Measurements from ENCODE around the gene OPHN1.

OPHN1 gene

DNA sequence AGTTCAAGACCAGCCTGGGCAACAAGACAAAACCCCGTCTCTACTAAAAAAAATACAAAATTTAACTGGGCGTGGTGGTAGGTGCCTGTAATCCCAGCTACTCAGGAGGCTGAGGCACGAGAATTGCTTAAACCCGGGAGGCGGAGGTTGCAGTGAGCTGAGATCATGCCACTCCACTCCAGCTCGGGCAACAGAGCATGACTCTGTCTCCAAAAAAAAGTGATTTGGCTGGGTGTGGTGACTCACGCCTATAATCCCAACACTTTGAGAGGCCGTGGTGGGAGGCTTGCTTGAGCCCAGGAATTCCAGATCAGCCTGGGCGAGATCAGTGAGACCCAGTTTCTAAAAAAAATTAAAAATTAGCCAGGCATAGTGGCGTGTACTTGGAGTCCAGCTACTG lies 4.1 kb downstream of the OPHN1 start:
- Histone ChIP-seq H3K27ac (ENCODE audit: insufficient read depth, low read depth, low read length, poor library complexity, severe bottlenecking) (no peak overlapping the region), H3K4me1 (ENCODE audit: control insufficient read depth, insufficient read depth, low read length) (no peaks in the 10 kb centered on the region), H3K36me3 (ENCODE audit: control insufficient read depth, insufficient read depth, low read length) (no peaks in the 10 kb centered on the region), H3K27me3 (ENCODE audit: control insufficient read depth, insufficient read depth, low read length, poor library complexity, severe bottlenecking) (no peaks in the 10 kb centered on the region), H3K9me3 (ENCODE audit: control insufficient read depth, low read length) (no peaks in the 10 kb centered on the region), H3K4me3 (ENCODE audit: insufficient read depth, low read depth, low read length) (no peak overlapping the region)
- whole genome bisulfite sequencing, 2 experiments, result 91 to 93% methylated on average over 10 of the region's 10 CpGs

DNA sequence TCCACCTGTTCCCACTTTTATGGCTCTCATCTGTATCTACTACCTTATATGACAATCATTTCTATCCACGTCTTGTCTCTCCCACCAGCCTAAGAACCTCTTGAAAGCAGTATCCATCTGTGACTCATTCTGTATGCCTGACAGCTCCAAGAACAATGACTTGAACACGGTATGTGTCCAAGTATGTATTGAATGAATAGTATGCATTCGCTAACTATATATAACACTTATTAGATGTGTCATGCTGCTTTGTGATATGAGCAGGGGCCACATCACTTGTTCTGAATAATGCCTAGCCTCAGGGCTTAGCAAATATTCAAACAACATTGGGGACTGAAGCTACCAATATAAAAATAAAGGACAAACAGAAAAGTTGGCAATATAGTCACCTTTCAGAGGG lies 4.9 kb downstream of the OPHN1 start:
- no peak overlapping the region for H3K4me3 ChIP-seq (ENCODE audit: insufficient read depth, low read depth, low read length)
- H3K27me3 ChIP-seq (ENCODE audit: control insufficient read depth, insufficient read depth, low read length, poor library complexity, severe bottlenecking), result no peaks in the 10 kb centered on the region
- no peaks in the 10 kb centered on the region for H3K9me3 ChIP-seq (ENCODE audit: control insufficient read depth, low read length)
- no peak overlapping the region for H3K27ac ChIP-seq (ENCODE audit: insufficient read depth, low read depth, low read length, poor library complexity, severe bottlenecking)
- H3K4me1 ChIP-seq (ENCODE audit: control insufficient read depth, insufficient read depth, low read length), result no peaks in the 10 kb centered on the region
- WGBS, 2 experiments, result 81 to 91% methylated on average over 1 of the region's 3 CpGs
- H3K36me3 ChIP-seq (ENCODE audit: control insufficient read depth, insufficient read depth, low read length), result no peaks in the 10 kb centered on the region

DNA sequence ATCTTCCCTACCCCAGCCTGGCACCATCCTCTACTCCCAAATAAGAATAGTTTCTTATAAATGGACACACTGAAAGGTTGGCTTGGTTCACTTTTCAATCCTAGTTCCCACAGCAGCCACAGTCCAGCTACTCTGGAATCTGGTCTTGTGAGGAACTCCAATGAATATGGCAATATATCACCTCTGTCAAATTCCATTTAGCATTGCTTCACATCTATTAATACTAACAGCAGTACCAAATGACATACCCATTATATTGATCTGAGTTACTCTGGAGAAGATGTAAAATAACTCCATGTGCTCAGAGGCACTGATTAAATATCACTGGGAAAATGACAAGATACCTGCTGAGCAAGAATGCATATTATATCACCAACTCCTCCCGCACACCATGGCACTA lies 8.6 kb downstream of the OPHN1 start:
- Histone ChIP-seq H3K27me3 (ENCODE audit: control insufficient read depth, insufficient read depth, low read length, poor library complexity, severe bottlenecking) (no peaks in the 10 kb centered on the region), H3K4me1 (ENCODE audit: control insufficient read depth, insufficient read depth, low read length) (no peaks in the 10 kb centered on the region), H3K27ac (ENCODE audit: insufficient read depth, low read depth, low read length, poor library complexity, severe bottlenecking) (no peak overlapping the region), H3K9me3 (ENCODE audit: control insufficient read depth, low read length) (no peaks in the 10 kb centered on the region), H3K4me3 (ENCODE audit: insufficient read depth, low read depth, low read length) (no peak overlapping the region), H3K36me3 (ENCODE audit: control insufficient read depth, insufficient read depth, low read length) (no peaks in the 10 kb centered on the region)
- 90 to 100% methylated on average over 1 of the region's 1 CpG for WGBS, 2 experiments

DNA sequence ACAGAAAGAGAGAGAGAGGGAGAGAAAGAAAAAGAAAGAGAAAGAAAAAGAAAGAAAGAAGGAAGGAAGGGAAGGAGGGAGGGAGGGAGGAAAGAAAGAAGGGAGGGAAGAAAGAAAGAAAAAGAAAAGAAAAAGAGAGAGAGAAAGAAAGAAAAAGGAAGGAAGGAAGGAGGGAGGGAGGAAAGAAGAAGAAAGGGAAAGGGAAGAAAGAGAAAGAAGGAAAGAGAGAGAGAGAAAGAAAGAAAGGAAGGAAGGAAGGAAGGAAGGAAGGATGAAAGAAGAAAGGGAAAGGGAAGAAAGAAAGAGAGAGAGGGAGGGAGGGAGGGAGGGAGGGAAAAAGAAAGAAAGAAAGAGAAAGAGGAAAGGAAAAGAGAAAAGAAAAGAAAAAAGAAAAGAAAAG lies 10.8 kb downstream of the OPHN1 start:
- Histone ChIP-seq H3K27me3 (ENCODE audit: control insufficient read depth, insufficient read depth, low read length, poor library complexity, severe bottlenecking) (no peaks in the 10 kb centered on the region), H3K27ac (ENCODE audit: insufficient read depth, low read depth, low read length, poor library complexity, severe bottlenecking) (no peak overlapping the region), H3K4me1 (ENCODE audit: control insufficient read depth, insufficient read depth, low read length) (no peaks in the 10 kb centered on the region), H3K4me3 (ENCODE audit: insufficient read depth, low read depth, low read length) (no peak overlapping the region), H3K9me3 (ENCODE audit: control insufficient read depth, low read length) (no peaks in the 10 kb centered on the region), H3K36me3 (ENCODE audit: control insufficient read depth, insufficient read depth, low read length) (no peaks in the 10 kb centered on the region)

DNA sequence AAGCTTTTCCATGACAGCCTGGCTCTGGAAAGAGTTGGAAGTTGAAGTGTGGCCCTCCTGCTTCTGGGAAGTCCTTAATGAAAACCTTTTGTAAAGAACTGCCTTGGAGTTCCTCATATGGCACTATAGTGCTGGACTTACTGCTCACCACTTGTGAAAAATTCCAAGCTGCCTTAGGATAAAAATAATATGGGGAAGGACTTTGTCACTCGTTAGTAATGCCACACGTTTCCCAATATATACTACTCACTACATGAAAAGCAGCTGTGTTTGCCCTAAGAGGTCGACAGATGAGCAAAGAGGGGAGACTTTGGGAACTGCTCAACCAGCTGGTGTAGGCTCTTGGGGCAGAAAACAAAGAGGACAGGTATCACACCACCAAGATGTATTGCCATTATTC lies 11.7 kb downstream of the OPHN1 start:
- WGBS, 2 experiments, result 71% methylated on average over 1 of the region's 3 CpGs; no CpG with 5 or more reads in 1 of the 2 experiments
- no peaks in the 10 kb centered on the region for H3K9me3 ChIP-seq (ENCODE audit: control insufficient read depth, low read length)
- no peaks in the 10 kb centered on the region for H3K27me3 ChIP-seq (ENCODE audit: control insufficient read depth, insufficient read depth, low read length, poor library complexity, severe bottlenecking)
- H3K36me3 ChIP-seq (ENCODE audit: control insufficient read depth, insufficient read depth, low read length), result no peaks in the 10 kb centered on the region
- no peaks in the 10 kb centered on the region for H3K4me1 ChIP-seq (ENCODE audit: control insufficient read depth, insufficient read depth, low read length)
- no peak overlapping the region for H3K27ac ChIP-seq (ENCODE audit: insufficient read depth, low read depth, low read length, poor library complexity, severe bottlenecking)
- no peak overlapping the region for H3K4me3 ChIP-seq (ENCODE audit: insufficient read depth, low read depth, low read length)

DNA sequence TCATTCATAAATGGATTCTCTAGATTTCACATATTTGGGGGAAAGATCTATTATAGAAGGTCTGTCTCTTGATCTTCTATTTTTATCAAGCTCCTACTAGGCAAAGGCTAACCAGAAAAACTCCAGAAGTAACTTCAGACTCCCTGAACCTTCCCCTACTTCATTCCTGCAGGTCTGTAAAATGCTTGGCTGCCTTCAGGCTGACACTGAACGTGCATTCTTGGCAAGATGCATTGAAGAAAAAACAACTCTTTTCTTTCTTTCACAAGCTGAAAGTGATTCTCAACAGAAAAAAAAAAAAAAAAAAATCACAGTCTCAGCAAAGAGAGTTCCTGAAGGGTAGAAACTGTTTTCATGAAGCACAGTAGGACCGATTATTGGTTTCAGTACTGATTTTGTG lies 12.7 kb downstream of the OPHN1 start:
- H3K36me3 ChIP-seq (ENCODE audit: control insufficient read depth, insufficient read depth, low read length), result no peaks in the 10 kb centered on the region
- H3K4me3 ChIP-seq (ENCODE audit: insufficient read depth, low read depth, low read length), result no peak overlapping the region
- H3K27ac ChIP-seq (ENCODE audit: insufficient read depth, low read depth, low read length, poor library complexity, severe bottlenecking), result no peak overlapping the region
- no peaks in the 10 kb centered on the region for H3K27me3 ChIP-seq (ENCODE audit: control insufficient read depth, insufficient read depth, low read length, poor library complexity, severe bottlenecking)
- WGBS, 2 experiments, result 85 to 95% methylated on average over 2 of the region's 2 CpGs
- no peaks in the 10 kb centered on the region for H3K4me1 ChIP-seq (ENCODE audit: control insufficient read depth, insufficient read depth, low read length)
- H3K9me3 ChIP-seq (ENCODE audit: control insufficient read depth, low read length), result no peaks in the 10 kb centered on the region

DNA sequence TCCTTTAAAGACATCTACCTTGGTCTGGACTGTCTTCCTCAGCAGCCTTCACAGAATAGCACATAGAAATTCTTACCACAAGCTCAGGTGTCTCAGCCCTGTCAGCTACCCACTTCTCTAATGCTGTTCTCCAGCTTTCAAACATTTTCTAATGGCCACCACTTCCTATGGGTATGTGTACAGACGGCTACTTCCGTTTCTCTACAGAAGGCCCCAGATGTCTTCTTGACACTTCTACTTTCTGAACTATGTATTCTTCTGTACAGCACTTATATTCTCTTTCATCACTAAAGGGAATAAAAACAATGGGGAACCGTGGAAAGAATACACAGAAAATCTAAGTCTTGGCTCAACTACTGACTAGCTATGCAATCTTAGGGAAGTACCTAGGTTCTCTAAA lies 13.3 kb downstream of the OPHN1 start:
- Histone ChIP-seq H3K4me1 (ENCODE audit: control insufficient read depth, insufficient read depth, low read length) (no peaks in the 10 kb centered on the region), H3K4me3 (ENCODE audit: insufficient read depth, low read depth, low read length) (no peak overlapping the region), H3K36me3 (ENCODE audit: control insufficient read depth, insufficient read depth, low read length) (no peaks in the 10 kb centered on the region), H3K27ac (ENCODE audit: insufficient read depth, low read depth, low read length, poor library complexity, severe bottlenecking) (no peak overlapping the region), H3K9me3 (ENCODE audit: control insufficient read depth, low read length) (no peaks in the 10 kb centered on the region), H3K27me3 (ENCODE audit: control insufficient read depth, insufficient read depth, low read length, poor library complexity, severe bottlenecking) (no peaks in the 10 kb centered on the region)
- WGBS, 2 experiments, result 50 to 67% methylated on average over 2 to 3 of the region's 3 CpGs

DNA sequence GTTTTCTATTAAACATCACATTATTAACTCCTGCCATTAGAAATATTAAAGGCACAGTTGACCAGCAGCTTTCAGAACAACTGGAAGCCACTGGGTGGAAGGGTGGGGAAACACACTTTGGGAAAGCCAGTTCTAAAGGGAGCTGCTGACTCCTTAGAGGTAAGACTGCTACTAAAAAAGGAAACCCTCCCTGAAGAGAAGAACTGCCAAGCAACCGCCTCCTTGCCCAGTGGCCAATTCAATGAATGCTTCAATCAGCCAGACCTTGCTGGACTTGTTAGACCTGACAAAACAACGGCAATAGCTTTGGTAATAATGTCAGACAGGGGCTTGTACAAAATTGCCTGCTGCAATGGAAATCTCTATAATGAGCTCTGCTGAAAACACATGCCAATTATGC lies 15.6 kb downstream of the OPHN1 start:
- Histone ChIP-seq H3K4me3 (ENCODE audit: insufficient read depth, low read depth, low read length) (no peak overlapping the region), H3K4me1 (ENCODE audit: control insufficient read depth, insufficient read depth, low read length) (no peaks in the 10 kb centered on the region), H3K27ac (ENCODE audit: insufficient read depth, low read depth, low read length, poor library complexity, severe bottlenecking) (no peak overlapping the region), H3K36me3 (ENCODE audit: control insufficient read depth, insufficient read depth, low read length) (no peaks in the 10 kb centered on the region), H3K27me3 (ENCODE audit: control insufficient read depth, insufficient read depth, low read length, poor library complexity, severe bottlenecking) (no peaks in the 10 kb centered on the region), H3K9me3 (ENCODE audit: control insufficient read depth, low read length) (no peaks in the 10 kb centered on the region)
- WGBS, 2 experiments, result 93 to 94% methylated on average over 2 of the region's 2 CpGs

DNA sequence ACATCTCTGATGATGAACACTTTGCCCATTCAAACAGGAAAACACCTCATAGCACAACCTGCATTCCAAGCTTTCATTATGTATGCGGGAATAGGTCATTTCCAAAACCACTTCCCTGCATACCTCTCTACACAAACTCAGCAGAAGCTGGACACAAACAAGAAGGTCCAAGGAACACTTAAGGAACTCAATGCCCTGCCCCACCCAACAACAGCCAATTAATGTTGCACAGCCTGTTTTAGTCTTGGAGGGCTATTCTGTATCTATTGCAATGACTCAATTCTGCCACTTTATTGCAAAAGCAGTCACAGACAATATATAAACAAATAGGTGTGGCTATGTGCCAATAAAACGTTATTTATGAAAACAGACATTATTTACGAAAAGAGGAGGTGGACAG lies 16.7 kb downstream of the OPHN1 start:
- 84 to 98% methylated on average over 3 of the region's 3 CpGs for WGBS, 2 experiments
- Histone ChIP-seq H3K36me3 (ENCODE audit: control insufficient read depth, insufficient read depth, low read length) (no peaks in the 10 kb centered on the region), H3K9me3 (ENCODE audit: control insufficient read depth, low read length) (no peaks in the 10 kb centered on the region), H3K27ac (ENCODE audit: insufficient read depth, low read depth, low read length, poor library complexity, severe bottlenecking) (no peak overlapping the region), H3K4me3 (ENCODE audit: insufficient read depth, low read depth, low read length) (no peak overlapping the region), H3K4me1 (ENCODE audit: control insufficient read depth, insufficient read depth, low read length) (no peaks in the 10 kb centered on the region), H3K27me3 (ENCODE audit: control insufficient read depth, insufficient read depth, low read length, poor library complexity, severe bottlenecking) (no peaks in the 10 kb centered on the region)

DNA sequence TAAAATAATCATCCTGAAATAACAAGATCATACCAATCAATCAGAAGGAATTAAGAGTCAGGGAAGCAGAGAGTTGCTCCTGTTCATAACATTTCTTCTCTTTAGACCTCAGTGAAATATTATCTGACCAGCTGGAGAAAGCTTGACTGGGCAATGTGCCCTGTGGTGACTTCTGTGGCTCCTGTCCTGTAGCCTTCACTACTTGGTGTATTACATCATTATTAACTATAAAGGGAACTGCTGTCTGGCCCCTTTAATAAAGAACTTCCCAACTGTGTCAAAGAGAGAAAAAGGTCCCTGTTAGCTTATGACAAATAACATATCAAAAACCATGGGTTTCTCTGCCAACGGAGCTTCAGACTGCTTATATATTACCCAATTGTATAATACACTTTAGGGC lies 18.0 kb downstream of the OPHN1 start:
- H3K36me3 ChIP-seq (ENCODE audit: control insufficient read depth, insufficient read depth, low read length), result no peaks in the 10 kb centered on the region
- H3K27me3 ChIP-seq (ENCODE audit: control insufficient read depth, insufficient read depth, low read length, poor library complexity, severe bottlenecking), result no peaks in the 10 kb centered on the region
- H3K27ac ChIP-seq (ENCODE audit: insufficient read depth, low read depth, low read length, poor library complexity, severe bottlenecking), result no peak overlapping the region
- H3K4me1 ChIP-seq (ENCODE audit: control insufficient read depth, insufficient read depth, low read length), result no peaks in the 10 kb centered on the region
- H3K4me3 ChIP-seq (ENCODE audit: insufficient read depth, low read depth, low read length), result no peak overlapping the region
- 90% methylated on average over 1 of the region's 1 CpG; no CpG with 5 or more reads in 1 of the 2 experiments for WGBS, 2 experiments
- H3K9me3 ChIP-seq (ENCODE audit: control insufficient read depth, low read length), result no peaks in the 10 kb centered on the region

DNA sequence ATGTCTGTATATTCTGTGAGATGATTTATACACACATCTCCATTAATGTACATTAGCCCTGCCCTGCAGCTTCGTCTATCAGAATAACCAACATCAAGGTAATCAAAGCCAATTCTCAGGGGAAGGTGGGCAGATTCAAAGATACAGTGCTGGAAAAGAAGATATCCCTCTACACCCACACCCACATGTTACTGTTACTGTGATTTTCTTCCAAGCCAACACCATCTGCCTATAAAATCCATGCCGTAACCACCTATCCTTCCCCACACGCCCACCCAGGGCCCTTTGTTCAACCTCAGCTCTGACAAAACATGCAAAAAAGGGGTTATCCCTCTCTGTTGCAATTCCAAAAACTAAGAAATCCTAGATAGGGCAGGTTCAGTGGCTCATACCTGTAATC lies 20.0 kb downstream of the OPHN1 start:
- WGBS, 2 experiments, result 90 to 94% methylated on average over 3 of the region's 3 CpGs
- Histone ChIP-seq H3K9me3 (ENCODE audit: control insufficient read depth, low read length) (no peaks in the 10 kb centered on the region), H3K27ac (ENCODE audit: insufficient read depth, low read depth, low read length, poor library complexity, severe bottlenecking) (no peak overlapping the region), H3K4me3 (ENCODE audit: insufficient read depth, low read depth, low read length) (no peak overlapping the region), H3K4me1 (ENCODE audit: control insufficient read depth, insufficient read depth, low read length) (no peaks in the 10 kb centered on the region), H3K27me3 (ENCODE audit: control insufficient read depth, insufficient read depth, low read length, poor library complexity, severe bottlenecking) (no peaks in the 10 kb centered on the region), H3K36me3 (ENCODE audit: control insufficient read depth, insufficient read depth, low read length) (no peaks in the 10 kb centered on the region)
